Kidney (tissue), 14 donors: ENCODE data around the gene RBPJ. TPM values are rescaled to one million over a fixed set of nuclear protein-coding genes. Genes with fewer than 3 reads are reported as not detected.

Source experiments
- DNase-seq, 5 donors: peaks; one replicate each; pipeline ENCODE4 v3.0.0-alpha.2; 2013 to 2020
- FAIRE-seq: peaks from 2 replicates; lab custom pipeline; 2012; peaks lifted over from hg19 to GRCh38; lab: Jason Lieb, UNC
- H3K27ac ChIP-seq, 2 donors: one replicate each; pipeline ENCODE4 v1.7.0; 2013; ENCODE audit warnings: low read depth in 2 of 2, low read length in 2 of 2, inconsistent platforms in 1 of 2
- H3K27me3 ChIP-seq: one replicate; pipeline ENCODE4 v1.7.1; 2013; ENCODE audit warnings: low read length, inconsistent platforms; ENCODE audit not compliant: control insufficient read depth, insufficient read depth
- H3K36me3 ChIP-seq, 3 donors: one replicate each; pipeline versions ENCODE4 v1.7.0 to v1.7.1; 2013; ENCODE audit warnings: low read length in 3 of 3, control low read depth in 1 of 3, inconsistent platforms in 1 of 3; ENCODE audit not compliant: insufficient read depth in 3 of 3, control insufficient read depth in 2 of 3
- H3K4me1 ChIP-seq, 3 donors: one replicate each; pipeline versions ENCODE4 v1.7.0 to v1.7.1; 2013; ENCODE audit warnings: low read length in 3 of 3, inconsistent platforms in 1 of 3, low read depth in 1 of 3; ENCODE audit not compliant: control insufficient read depth in 2 of 3, insufficient read depth in 2 of 3
- H3K4me3 ChIP-seq, 3 donors: one replicate each; pipeline versions ENCODE4 v1.7.0 to v1.8.1; 2013; ENCODE audit warnings: low read length in 3 of 3, control low read depth in 1 of 3, inconsistent platforms in 1 of 3
- H3K9ac ChIP-seq, 3 donors: one replicate each; pipeline versions ENCODE4 v1.7.0 to v1.7.1; 2013; ENCODE audit warnings: low read length in 3 of 3, control low read depth in 1 of 3, inconsistent platforms in 1 of 3
- H3K9me3 ChIP-seq, 3 donors: one replicate each; pipeline versions ENCODE4 v1.7.0 to v1.7.1; 2013; ENCODE audit warnings: low read length in 3 of 3, control low read depth in 1 of 3, inconsistent platforms in 1 of 3; ENCODE audit not compliant: control insufficient read depth in 2 of 3, insufficient read depth in 1 of 3
- intact Hi-C: fragments of 100-400 bp; cut with DNase I; formaldehyde crosslinking; loops from one replicate; pipeline ENCODE4 v1.11.1; 2022
- polyA plus RNA-seq: library from polyadenylated mRNA; stranded (reverse); fragments of 350-450 nt; fragmentation: Illumina TruSeq; extraction: RNeasy Lipid Tissue Mini Kit (QIAGEN cat#74804); gene quantifications from one replicate; pipeline ENCODE4 v1.2.3, GENCODE V29; 2014; ENCODE audit warnings: low read depth, low replicate concordance; ENCODE audit not compliant: insufficient read depth
- total RNA-seq: library from RNA; stranded (reverse); fragmentation: NEBNext Ultra II Directional; extraction: Animal tissue kit (Norgen Biotek cat#: 25700); gene quantifications from one replicate; pipeline ENCODE4 v1.2.1, GENCODE V29; 2021
- TF ChIP-seq, protein P1 (sequence below): IDR thresholded peaks from 3 replicates; pipeline ENCODE4 v1.5.1; 2012; ENCODE audit warnings: mild to moderate bottlenecking, moderate library complexity, borderline replicate concordance; ENCODE audit not compliant: insufficient read depth; ENCODE audit errors: extremely low read depth
- donor health status: control.
- donor health status: control.
- donor health status: control.
- donor health status: control.
- donor health status: control.
- donor health status: DM: yes; HTN: yes; CAD: no.
- donor health status: Normal renal cell carcinoma (clear cell type).

Gene RBPJ
- total and polyA plus RNA-seq, 2 donors from 2014 or later, result 28.5 to 77.6 TPM

DNA sequence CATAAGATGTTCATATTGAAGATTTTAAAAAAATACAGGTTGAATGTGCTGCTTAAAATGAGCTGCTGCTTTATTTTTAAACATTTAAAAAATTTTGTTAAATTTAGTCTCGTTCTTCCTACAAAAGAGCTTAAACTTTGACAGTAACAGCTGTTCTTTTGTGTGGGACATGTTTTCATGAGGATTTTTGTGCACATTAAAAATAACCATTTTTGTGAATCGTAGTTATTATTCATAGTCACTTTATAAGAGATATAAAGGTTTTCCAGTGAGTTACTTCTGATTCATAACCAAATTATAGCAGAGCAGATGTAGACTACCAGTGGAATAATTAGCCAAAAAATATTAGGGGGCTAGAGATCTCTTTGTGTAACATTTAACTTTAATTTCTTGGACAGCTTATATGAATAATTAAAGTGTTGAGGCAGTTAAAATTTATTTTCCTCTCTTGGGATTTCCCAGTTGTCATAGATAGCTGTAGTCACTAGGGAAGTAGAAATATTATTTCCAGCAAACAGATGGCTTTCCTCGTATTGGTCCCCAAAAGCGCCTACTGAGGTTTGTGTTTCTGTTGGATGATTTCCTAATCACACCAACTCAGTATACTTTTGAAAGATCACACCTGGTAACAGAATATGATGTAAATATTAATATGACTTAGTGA, 24.2 kb downstream of the RBPJ start:
- H3K4me1 ChIP-seq, result peaks cover 0 to 14% (median 6%) of the 10 kb centered on the region in 3 donors
- no peak overlapping the region for H3K4me3 ChIP-seq
- FAIRE-seq, result no peak
- no peaks in the 10 kb centered on the region for H3K27me3 ChIP-seq
- H3K36me3 ChIP-seq, result no peaks in the 10 kb centered on the region
- no peaks in the 10 kb centered on the region for H3K9me3 ChIP-seq
- no peak overlapping the region for H3K9ac ChIP-seq
- TF ChIP-seq, protein P1, sequence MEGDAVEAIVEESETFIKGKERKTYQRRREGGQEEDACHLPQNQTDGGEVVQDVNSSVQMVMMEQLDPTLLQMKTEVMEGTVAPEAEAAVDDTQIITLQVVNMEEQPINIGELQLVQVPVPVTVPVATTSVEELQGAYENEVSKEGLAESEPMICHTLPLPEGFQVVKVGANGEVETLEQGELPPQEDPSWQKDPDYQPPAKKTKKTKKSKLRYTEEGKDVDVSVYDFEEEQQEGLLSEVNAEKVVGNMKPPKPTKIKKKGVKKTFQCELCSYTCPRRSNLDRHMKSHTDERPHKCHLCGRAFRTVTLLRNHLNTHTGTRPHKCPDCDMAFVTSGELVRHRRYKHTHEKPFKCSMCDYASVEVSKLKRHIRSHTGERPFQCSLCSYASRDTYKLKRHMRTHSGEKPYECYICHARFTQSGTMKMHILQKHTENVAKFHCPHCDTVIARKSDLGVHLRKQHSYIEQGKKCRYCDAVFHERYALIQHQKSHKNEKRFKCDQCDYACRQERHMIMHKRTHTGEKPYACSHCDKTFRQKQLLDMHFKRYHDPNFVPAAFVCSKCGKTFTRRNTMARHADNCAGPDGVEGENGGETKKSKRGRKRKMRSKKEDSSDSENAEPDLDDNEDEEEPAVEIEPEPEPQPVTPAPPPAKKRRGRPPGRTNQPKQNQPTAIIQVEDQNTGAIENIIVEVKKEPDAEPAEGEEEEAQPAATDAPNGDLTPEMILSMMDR, result no peak
- DNase-seq, result peak in 2 of 5 donors; percentile 66 to 83
- intact Hi-C loops, result no loop called here
- H3K27ac ChIP-seq, result no peak overlapping the region

DNA sequence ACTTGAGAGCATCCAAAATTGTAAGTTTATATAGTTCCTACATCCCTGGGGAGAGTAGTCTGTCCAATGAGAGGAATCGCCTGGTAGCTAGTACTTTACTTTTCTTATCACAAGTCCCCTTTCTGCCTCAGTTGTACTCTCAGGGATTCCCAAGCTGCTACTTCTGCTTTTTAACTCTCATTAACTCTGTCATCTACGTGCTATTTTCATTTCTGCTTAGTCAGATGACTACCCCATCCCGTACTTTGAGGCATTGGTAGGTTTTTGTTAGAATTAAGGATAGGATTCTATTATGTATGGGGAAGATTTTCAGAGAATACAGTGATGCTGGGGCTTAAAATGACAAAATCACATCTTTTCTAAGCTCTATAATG, 24.7 kb downstream of the RBPJ start:
- Histone ChIP-seq H3K36me3 (no peaks in the 10 kb centered on the region), H3K27ac (no peak overlapping the region), H3K9ac (no peak overlapping the region), H3K4me3 (no peak overlapping the region), H3K27me3 (no peaks in the 10 kb centered on the region), H3K4me1 (peaks cover 0 to 14% (median 6%) of the 10 kb centered on the region in 3 donors), H3K9me3 (no peaks in the 10 kb centered on the region)
- intact Hi-C loops, result no loop called here
- no peak for DNase-seq
- FAIRE-seq, result no peak
- TF ChIP-seq, protein P1, result no peak

DNA sequence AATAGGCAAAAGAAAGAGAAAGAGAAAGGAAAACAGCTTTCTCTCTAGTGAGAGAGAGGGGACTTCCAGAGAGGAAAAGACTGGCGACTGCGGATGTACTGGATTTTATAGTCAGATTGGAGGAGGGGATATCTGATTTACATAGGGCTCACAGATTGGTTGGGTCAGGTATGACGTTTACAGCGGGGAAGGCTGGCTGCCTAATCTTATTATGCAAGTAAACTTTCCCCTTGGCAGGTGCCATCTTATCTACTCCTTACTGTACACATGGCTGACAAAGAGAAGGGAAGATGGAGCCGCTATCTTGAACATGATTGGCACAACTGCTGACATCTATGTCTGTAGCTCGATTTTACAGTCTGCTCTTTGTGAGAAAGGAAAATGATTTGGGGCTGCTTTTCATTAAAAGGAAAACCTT, 25.4 kb downstream of the RBPJ start:
- Histone ChIP-seq H3K9ac (no peak overlapping the region), H3K9me3 (no peaks in the 10 kb centered on the region), H3K27ac (no peak overlapping the region), H3K4me3 (no peak overlapping the region), H3K36me3 (no peaks in the 10 kb centered on the region), H3K4me1 (peaks cover 0 to 14% (median 6%) of the 10 kb centered on the region in 3 donors), H3K27me3 (no peaks in the 10 kb centered on the region)
- TF ChIP-seq, protein P1, result no peak
- FAIRE-seq (no peak), DNase-seq (no peak)
- intact Hi-C loops, result no loop called here
